HFF-Myc (cell line): ENCODE data around the gene ABT1.

ENCODE experiments used
- DNase-seq: peaks from one replicate; pipeline ENCODE4 v3.0.0-alpha.2; 2011; ENCODE audit warnings: low read depth; ENCODE audit errors: extremely low read depth
- H3K4me3 ChIP-seq: replicated peaks from 2 replicates; pipeline ENCODE4 v1.5.1; 2011; ENCODE audit warnings: low read depth, mild to moderate bottlenecking, control low read depth, low read length
- TF ChIP-seq, protein P1 (sequence below): IDR thresholded peaks from 2 replicates; pipeline ENCODE4 v1.5.1; 2012; ENCODE audit warnings: mild to moderate bottlenecking, low read depth, low read length, control low read depth; ENCODE audit errors: missing control alignments

The ABT1 gene

DNA sequence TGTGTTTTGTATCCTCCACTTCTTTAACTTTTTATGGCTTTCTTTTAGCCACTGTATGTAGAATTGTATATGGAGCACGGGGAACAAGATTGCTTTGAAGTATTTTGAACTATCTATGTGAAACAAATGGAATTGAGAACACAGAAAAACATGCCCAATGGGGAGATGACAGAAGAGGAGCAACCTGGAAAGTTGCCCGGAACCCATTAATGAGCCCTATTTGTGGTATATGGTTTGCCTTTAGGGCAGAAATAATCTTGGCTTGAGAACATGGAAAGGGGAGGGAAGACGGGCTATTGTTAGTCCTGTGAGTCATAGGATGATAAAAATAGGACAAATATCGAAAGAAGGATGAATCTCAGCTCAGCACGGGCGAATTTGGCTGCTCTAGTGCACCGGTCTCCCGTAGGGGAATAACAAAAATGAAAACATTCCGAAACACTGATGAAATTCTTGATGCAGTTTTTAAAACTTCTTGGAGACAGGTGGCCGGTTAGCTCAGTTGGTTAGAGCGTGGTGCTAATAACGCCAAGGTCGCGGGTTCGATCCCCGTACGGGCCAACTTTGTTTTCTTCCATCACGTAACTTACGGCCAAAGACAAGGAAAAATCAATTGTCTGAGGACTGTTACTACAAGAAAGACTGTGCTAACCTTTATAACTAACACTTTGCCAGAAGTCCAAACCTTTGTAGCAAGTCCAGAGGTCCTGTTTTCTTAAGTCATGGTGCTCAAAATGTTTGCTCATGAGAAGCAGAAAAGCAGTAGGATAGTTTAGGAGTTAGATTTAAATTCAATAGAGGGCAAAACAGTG lies 42.9 kb upstream of the ABT1 start:
- peak overlapping the region; percentile 58 for H3K4me3 ChIP-seq
- TF ChIP-seq, protein P1, sequence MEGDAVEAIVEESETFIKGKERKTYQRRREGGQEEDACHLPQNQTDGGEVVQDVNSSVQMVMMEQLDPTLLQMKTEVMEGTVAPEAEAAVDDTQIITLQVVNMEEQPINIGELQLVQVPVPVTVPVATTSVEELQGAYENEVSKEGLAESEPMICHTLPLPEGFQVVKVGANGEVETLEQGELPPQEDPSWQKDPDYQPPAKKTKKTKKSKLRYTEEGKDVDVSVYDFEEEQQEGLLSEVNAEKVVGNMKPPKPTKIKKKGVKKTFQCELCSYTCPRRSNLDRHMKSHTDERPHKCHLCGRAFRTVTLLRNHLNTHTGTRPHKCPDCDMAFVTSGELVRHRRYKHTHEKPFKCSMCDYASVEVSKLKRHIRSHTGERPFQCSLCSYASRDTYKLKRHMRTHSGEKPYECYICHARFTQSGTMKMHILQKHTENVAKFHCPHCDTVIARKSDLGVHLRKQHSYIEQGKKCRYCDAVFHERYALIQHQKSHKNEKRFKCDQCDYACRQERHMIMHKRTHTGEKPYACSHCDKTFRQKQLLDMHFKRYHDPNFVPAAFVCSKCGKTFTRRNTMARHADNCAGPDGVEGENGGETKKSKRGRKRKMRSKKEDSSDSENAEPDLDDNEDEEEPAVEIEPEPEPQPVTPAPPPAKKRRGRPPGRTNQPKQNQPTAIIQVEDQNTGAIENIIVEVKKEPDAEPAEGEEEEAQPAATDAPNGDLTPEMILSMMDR = no peak
- DNase-seq = peak; percentile 77

DNA sequence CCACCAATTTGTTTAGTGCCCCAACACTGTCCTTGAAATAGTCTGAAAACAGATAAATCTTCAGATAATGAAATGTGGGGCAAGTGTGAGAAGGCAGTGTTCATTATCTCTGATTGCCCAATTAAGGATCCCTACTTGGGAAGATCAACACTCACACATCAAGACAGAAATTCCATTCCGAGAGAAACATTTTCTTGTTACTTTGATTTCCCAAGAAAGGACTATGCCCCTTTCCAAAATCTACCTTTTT lies 42.4 kb upstream of the ABT1 start:
- TF ChIP-seq, protein P1 = no peak
- DNase-seq = no peak
- peak overlapping the region; percentile 58 for H3K4me3 ChIP-seq

DNA sequence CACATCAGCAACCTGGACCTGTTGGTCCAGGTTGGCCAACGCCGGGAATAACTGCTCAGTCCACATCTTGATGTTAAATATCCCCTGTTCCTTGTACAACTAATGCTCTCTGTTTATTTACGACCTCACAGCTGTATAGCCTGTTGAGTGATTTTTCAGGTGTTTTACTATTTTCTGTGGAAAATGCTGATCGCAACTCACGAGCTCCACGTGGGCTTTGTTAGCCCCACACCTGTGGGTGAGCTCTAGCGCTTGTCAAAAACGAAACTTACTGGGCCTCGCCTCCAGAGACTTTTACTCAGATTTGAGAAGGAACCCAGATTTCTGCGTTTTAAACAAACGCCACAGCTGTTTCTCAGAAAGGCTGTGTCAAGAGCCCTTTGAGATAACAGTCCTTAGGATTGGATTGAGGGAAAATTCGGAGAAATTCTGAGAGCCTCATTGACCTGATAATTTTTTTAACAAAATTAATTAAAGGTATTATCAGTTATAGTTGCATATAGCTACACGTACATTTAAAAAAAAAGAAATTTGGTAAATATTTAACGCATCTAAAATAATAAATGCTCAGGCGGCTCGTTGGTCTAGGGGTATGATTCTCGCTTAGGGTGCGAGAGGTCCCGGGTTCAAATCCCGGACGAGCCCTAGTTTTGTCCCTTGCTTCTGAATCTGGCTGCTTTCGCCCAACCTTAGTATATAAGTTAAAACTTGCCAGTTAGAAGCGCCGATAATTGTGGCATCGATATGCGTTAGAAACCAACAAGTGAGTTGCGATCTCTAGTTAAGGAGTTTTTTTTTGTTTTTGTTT lies 41.9 kb upstream of the ABT1 start:
- DNase-seq = no peak
- H3K4me3 ChIP-seq = peak overlapping the region; percentile 58
- TF ChIP-seq, protein P1 = no peak

DNA sequence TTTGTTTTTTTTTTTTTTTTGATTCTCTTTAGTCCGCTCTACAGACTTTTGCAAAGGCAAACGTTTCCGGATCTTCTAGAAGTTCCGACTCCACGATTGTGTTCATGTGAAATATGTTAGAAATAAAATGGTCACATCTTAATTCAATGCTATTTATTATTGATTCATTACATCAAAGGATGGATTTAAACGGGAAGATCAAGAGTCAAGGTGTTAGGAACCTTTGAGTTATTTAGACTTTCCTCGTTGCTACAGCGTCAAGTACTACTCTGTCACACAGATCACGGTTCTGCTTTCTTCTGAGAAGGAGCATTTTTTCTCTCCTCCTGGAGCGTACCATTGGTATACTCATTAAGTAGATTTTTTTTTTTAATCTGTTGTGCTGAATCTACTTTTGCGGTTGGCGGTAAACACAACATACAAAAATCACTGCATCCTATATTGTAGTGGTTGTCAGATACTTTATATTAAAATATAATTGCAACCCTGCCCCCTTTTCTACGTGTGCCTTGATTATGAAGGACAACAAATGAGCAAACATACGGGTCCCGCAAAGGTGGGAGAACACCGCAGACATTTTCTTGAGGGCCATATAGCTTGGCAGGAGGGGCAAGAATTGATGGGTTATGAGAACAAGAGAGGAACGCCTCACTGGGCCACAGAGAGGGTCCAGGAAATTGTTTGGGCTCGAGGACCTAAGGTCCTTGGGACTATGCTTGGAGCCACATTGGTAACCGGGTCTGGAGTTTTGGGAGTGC lies 41.1 kb upstream of the ABT1 start:
- TF ChIP-seq, protein P1 = no peak
- H3K4me3 ChIP-seq = peak overlapping the region; percentile 58
- no peak for DNase-seq

DNA sequence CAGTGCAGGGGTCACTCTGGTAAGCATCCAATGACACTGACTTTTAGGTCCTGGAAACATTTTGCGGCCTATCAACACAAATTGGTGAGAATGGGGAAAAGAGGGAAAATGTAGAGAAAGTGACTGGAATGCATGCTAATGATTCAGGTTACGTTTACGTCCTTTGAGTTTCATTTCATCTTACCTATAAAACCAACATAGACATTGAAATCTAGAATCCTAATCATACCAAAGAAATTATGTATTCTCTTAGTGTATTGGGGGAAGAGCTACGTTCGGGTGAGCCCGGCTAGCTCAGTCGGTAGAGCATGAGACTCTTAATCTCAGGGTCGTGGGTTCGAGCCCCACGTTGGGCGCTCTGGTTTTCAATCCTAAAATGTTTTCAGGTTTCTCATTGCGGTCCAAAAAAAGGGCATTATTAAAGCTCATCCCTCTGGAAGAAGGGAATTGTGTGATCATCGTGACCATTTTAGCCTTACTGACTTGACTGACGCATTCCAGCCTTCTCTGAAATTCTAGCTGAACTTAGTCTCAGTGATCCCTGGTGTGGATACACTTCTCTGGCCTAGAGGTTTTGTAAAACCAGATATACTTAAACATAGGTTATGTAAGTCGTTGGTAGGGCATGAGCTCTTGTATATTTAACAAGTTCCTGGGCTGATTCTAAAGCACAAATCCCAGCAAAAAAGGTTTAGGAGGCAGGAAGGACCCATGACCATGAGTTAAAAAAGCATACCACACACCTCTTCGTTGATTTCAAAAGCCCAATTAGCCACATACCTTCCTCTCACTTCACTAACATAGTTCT lies 40.3 kb upstream of the ABT1 start:
- TF ChIP-seq, protein P1 = no peak
- DNase-seq = peak; percentile 98
- peak overlapping the region; percentile 58 for H3K4me3 ChIP-seq
